Measurements from ENCODE around the gene EFHC1. TPM values are rescaled to one million over a fixed set of nuclear protein-coding genes. Genes with fewer than 3 reads are reported as not detected.

Gene EFHC1
- total RNA-seq, 2 experiments from 2014 or later, result 4.2 to 5.1 TPM

DNA sequence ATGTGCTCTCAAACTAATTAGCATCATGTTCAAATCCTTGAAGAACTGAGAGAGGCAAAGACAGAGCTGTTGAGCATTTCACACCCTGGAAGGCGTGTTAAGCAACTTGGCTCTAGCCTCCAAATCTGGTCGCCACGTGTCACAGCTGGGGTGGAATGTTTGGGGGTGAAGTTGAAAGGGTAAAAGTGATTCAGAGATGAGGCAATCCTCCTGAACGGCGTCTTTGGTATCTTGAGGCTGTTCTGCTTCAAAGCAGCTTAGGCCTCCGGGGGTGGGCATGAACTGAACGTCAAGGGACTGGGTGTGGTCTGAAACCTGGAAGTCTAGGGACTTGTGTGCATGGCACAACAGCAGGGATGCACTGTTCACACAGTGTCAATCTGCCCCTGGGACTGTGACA is 94.4 kb downstream of the EFHC1 start:
- Mint-ChIP-seq H3K4me1 (peaks cover 12% of the 10 kb centered on the region), H3K36me3 (no peaks in the 10 kb centered on the region), H3K27me3 (no peaks in the 10 kb centered on the region), H3K27ac (no peak overlapping the region), H3K9me3 (no peaks in the 10 kb centered on the region), H3K4me3 (no peak overlapping the region)
- POLR2A ChIA-PET, result no interaction called here
- no peak for DNase-seq
- ATAC-seq (ENCODE audit: low read depth), result no peak

DNA sequence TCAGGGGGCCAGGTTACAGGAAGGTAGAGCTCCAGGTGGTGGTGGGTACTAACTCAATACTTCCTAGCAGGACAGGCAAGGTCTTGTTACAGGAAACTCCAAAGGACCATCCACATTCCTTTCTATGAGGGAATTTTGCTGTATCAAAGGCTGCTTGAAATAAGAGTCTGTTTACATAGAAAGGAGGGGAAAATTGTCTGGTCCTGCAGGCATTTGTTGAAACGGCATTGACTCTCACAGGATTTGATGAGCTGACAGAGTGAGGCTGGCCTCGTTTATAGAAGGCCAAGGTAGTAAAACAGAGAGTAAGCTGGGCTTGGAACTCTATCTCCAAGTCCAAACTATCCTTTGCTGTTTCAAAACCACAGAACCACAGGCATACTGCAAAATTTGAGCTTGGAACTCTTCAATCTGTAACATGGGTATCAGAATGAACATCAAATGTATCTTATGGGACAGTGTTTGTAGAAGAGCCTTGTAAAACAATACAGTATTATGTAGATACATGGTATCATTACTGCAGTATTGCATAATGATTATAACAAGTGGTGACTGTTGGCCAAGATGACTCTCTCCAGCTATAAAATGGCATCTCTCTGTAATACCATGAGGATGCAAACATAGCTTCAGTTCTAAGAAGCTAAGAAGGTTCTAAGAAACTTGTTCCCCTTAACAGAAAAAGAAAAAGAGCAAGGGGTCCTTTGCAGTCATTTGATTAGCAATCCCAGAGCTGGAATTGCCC is 95.2 kb downstream of the EFHC1 start:
- no peak for ATAC-seq (ENCODE audit: low read depth)
- H3K4me3 Mint-ChIP-seq, result no peak overlapping the region
- no peak for DNase-seq
- no peak overlapping the region for H3K27ac Mint-ChIP-seq
- H3K4me1 Mint-ChIP-seq, result peaks cover 12% of the 10 kb centered on the region
- H3K36me3 Mint-ChIP-seq, result no peaks in the 10 kb centered on the region
- H3K27me3 Mint-ChIP-seq, result no peaks in the 10 kb centered on the region
- H3K9me3 Mint-ChIP-seq, result no peaks in the 10 kb centered on the region
- POLR2A ChIA-PET, result no interaction called here

DNA sequence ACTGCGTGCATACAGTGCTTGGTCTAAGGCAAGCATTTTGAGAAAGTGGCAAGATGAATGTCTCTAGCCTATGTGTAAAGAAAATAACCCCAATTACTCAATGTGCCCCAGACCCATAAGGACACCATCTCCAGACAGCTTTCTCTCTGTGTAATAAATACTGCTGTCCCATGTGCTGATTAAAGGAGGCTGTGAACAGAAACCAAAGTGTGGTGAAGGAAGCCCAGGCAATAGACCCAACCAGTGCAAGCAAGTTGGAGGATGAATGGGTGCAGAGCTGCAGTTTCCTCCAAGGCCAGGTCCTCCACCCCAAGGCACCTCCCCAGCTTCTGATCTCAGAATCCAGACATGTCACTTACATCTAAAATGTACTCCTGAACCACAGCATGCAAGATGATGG is 96.1 kb downstream of the EFHC1 start:
- POLR2A ChIA-PET, result no interaction called here
- no peaks in the 10 kb centered on the region for H3K36me3 Mint-ChIP-seq
- DNase-seq, result no peak
- H3K4me3 Mint-ChIP-seq, result no peak overlapping the region
- H3K27ac Mint-ChIP-seq, result no peak overlapping the region
- H3K27me3 Mint-ChIP-seq, result no peaks in the 10 kb centered on the region
- peaks cover 12% of the 10 kb centered on the region for H3K4me1 Mint-ChIP-seq
- ATAC-seq (ENCODE audit: low read depth), result peak; percentile 22
- H3K9me3 Mint-ChIP-seq, result no peaks in the 10 kb centered on the region

DNA sequence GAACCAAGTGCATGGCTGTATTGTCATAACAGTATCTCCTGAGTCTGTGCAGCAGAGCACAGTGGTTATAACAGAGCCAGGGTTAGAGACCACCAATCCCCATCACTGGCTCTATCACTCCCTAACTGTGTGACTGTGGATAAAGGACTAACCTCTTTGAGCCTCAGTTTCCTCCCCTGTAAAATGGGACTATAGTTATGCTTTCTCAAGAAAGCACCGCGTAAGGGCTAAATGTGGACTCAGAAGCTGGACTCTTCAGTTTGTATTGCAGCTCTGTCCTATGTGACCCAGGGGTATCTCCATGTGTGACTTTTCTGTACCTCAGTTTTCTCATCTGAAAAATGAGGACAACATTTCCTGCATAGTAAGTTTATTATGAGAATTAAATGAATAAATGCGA is 96.8 kb downstream of the EFHC1 start:
- no peak for ATAC-seq (ENCODE audit: low read depth)
- H3K36me3 Mint-ChIP-seq, result no peaks in the 10 kb centered on the region

DNA sequence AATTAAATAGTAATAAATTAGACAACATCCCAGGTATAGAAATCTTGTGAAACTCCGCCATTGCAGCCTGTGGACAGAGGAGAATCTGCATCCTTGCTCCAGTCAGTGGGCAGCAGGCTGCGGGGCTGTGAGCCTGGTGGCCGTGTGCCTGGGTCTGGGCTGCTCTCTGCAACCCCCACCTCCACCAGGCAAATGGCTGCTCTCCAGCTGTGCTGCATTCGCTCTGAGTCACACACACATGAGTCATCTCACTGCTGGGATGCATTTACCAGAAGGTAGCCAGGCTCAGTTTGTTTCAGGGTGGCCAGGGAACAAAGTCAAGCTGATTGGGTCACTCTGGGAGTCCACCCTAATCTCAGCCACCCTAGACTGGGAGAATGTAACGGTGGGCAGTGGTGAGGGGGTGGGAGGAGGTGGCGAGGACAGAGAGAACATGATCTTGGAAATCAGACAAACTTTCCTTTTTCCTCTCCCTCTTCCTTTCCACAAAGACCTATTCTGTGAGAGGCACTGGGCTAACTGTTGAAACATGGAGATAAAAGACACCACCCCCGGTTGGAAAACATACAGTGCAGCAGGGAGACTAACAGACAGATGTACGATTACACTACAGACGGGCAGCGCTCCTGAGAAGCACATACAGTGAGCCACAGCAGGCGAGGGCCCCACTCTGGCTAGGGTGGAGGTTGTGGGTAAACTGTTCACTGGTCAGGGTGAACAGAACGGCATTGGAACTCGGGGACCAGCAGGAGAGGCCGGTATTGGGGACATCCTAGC is 97.5 kb downstream of the EFHC1 start:
- POLR2A ChIA-PET, result no interaction called here
- ATAC-seq (ENCODE audit: low read depth) (no peak), DNase-seq (no peak)
- Mint-ChIP-seq H3K4me1 (peaks cover 12% of the 10 kb centered on the region), H3K36me3 (no peaks in the 10 kb centered on the region), H3K27me3 (no peaks in the 10 kb centered on the region), H3K9me3 (no peaks in the 10 kb centered on the region), H3K4me3 (no peak overlapping the region), H3K27ac (no peak overlapping the region)

More for the DNA sequence above, 96.8 kb downstream of the EFHC1 start:
- Mint-ChIP-seq H3K4me3 (no peak overlapping the region), H3K4me1 (peaks cover 12% of the 10 kb centered on the region), H3K27ac (no peak overlapping the region), H3K9me3 (no peaks in the 10 kb centered on the region), H3K27me3 (no peaks in the 10 kb centered on the region)
- POLR2A ChIA-PET, result no interaction called here
- no peak for DNase-seq

DNA sequence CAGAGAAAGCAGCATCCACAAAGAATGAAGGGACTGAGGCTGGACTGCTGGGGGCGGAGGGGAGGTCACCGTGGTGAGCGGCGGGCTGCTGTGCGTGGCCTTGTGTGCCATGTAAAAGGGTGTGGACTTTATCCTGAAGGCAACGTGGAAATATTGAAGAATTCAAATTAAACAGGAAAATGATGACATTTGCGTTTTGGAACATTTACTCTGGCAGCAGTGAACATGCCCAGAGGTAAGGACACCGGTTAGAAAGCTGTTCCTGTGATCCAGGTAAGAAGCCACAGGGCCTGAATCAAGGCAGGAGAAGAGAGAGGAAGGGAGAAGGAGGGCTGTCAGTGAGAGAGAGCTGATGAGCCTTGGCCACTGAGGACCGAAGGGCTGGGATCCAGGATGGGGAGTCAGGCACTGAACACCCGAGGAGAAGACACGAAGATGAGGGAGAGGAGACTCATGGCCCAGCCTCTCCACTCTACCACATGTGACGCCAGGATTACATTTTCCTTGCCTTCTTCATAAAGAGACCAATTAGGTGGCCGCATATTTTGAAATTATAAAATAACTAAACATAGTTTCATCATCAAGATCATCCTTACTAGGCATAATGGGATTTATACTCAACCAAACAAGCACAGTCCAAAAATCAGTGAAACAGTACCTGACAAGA is 98.3 kb downstream of the EFHC1 start:
- POLR2A ChIA-PET, result no interaction called here
- Mint-ChIP-seq H3K27me3 (no peaks in the 10 kb centered on the region), H3K4me1 (peaks cover 12% of the 10 kb centered on the region), H3K4me3 (no peak overlapping the region), H3K9me3 (no peaks in the 10 kb centered on the region), H3K36me3 (no peaks in the 10 kb centered on the region), H3K27ac (no peak overlapping the region)
- ATAC-seq (ENCODE audit: low read depth), result no peak
- no peak for DNase-seq

DNA sequence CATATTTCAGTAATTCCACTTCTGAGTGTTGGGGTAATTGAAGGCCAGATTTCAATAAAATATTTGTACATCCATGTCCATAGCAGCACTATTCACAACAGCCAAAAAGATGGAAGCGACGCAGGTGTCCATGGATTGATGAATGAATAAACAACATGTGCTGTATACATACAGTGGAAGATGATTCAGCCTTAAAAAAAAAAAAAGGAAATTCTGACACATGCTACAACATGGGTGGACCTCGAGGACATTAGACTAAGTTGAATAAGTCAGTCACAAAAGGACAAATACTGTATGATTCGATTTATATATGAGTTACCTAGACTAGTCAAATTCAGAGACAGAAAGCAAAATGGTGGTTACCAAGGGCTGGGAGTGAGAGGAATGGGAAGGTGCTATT is 99.5 kb downstream of the EFHC1 start:
- no peaks in the 10 kb centered on the region for H3K27me3 Mint-ChIP-seq
- POLR2A ChIA-PET, result no interaction called here
- no peaks in the 10 kb centered on the region for H3K36me3 Mint-ChIP-seq
- no peak for ATAC-seq (ENCODE audit: low read depth)
- H3K4me3 Mint-ChIP-seq, result no peak overlapping the region
- no peak overlapping the region for H3K27ac Mint-ChIP-seq
- H3K9me3 Mint-ChIP-seq, result no peaks in the 10 kb centered on the region
- H3K4me1 Mint-ChIP-seq, result peaks cover 10% of the 10 kb centered on the region
- no peak for DNase-seq

DNA sequence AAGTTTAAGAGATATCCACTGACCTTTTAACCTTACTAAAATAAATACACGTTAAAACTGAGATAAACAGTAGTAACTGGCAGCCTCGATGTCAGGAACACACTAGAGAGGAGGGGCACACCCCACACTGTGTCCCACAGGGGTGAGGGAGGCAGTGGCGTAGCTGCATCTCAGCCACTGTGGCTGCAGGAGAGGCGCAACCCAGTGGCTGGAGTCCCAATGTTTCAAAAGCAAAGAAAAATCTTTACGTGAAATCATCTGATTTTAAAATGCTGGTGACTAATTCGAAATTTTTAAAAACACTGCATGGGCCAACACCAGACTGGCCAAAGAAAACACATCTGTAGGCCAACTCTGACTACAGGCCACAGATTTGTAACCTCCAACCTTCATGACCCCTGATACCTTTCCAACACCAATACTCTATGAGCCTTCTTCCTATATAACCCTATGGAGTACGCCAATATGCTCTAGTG is 102.0 kb downstream of the EFHC1 start:
- no peak overlapping the region for H3K4me3 Mint-ChIP-seq
- H3K4me1 Mint-ChIP-seq, result no peaks in the 10 kb centered on the region
- H3K27ac Mint-ChIP-seq, result no peak overlapping the region
- H3K36me3 Mint-ChIP-seq, result no peaks in the 10 kb centered on the region
- no peak for DNase-seq
- H3K27me3 Mint-ChIP-seq, result no peaks in the 10 kb centered on the region
- ATAC-seq (ENCODE audit: low read depth), result no peak
- no peaks in the 10 kb centered on the region for H3K9me3 Mint-ChIP-seq
- POLR2A ChIA-PET, result no interaction called here

DNA sequence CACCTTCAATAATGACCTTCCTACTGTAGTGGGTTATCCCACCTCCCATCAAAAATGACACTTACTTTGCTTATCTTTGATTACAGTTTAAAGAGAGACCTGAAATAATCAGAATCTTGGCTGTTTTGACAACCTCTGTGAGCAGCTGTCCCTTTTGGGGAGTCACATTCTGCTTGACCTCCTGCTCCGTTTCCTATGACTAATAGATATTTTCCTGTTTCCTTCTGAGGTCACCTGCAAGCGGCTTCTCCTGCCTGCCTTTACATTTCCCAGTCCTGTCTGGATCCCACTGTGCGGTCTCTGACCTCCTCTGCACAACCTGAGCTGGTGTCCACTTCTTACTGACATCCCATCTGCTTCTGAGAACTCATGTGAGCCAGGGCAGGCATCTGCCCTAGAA is 102.5 kb downstream of the EFHC1 start:
- H3K36me3 Mint-ChIP-seq, result no peaks in the 10 kb centered on the region
- H3K27ac Mint-ChIP-seq, result no peak overlapping the region
- H3K4me1 Mint-ChIP-seq, result no peaks in the 10 kb centered on the region
- H3K4me3 Mint-ChIP-seq, result no peak overlapping the region
- POLR2A ChIA-PET, result no interaction called here
- no peak for ATAC-seq (ENCODE audit: low read depth)
- H3K9me3 Mint-ChIP-seq, result no peaks in the 10 kb centered on the region
- no peaks in the 10 kb centered on the region for H3K27me3 Mint-ChIP-seq
- DNase-seq, result no peak

DNA sequence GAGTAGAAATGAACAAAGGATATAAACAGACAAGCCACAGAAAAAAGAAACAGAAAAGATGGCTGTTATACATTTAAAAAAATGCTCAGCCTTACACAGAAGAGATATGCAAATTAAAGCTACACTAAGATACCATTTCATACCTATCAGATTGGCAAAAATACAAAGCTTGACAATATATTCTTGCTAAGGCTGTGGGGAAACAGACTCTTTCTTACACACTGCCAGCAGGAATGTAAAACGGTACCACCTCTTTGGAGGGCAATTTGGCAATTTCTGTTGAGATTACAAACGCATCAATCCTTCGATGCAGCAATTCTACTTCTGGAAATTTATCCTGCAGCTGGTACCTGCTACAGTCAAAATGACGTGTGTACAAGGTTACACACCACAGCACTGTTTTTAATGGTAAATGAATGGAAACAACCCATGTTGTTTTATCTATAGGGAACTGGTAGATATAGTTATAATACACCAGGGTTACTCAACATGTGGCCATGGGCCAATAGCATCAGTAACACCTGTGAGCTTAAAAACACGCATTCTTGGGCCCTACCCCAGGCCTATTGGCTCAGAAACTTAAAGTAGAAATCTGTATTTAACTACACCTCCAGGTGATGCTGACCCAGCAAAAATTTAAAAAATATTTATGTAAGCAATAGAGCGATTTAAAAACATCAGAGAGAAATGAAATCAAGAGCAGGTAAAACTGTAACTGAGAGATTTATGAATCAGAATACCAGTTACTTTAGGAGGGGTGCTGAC is 103.4 kb downstream of the EFHC1 start:
- Mint-ChIP-seq H3K27ac (no peak overlapping the region), H3K27me3 (peaks cover 1% of the 10 kb centered on the region), H3K36me3 (no peaks in the 10 kb centered on the region), H3K4me1 (no peaks in the 10 kb centered on the region), H3K9me3 (no peaks in the 10 kb centered on the region), H3K4me3 (no peak overlapping the region)
- no peak for ATAC-seq (ENCODE audit: low read depth)
- no peak for DNase-seq
- POLR2A ChIA-PET, result no interaction called here

DNA sequence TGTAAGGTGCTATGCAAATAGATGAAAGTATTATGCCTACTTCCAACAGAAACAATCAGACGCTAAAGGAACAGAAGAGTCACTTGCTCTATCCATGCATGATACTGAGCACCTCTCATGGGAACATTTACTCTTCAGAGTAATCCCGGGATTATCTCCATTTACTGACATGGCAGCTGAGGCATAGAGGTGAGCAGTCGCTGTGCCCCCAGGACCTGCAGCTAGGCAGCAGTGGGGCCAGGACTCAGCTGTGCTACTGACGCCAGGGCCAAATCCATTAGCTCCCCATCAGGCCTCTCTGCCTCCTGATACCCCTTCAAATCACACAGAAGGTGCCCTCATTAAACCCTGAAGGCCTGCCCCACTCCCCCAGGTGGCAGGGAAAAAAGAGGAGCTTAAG is 104.8 kb downstream of the EFHC1 start:
- POLR2A ChIA-PET, result no interaction called here
- Mint-ChIP-seq H3K9me3 (no peaks in the 10 kb centered on the region), H3K27ac (no peak overlapping the region), H3K36me3 (no peaks in the 10 kb centered on the region), H3K4me1 (no peaks in the 10 kb centered on the region), H3K4me3 (no peak overlapping the region), H3K27me3 (peaks cover 2% of the 10 kb centered on the region)
- DNase-seq (no peak), ATAC-seq (ENCODE audit: low read depth) (no peak)

DNA sequence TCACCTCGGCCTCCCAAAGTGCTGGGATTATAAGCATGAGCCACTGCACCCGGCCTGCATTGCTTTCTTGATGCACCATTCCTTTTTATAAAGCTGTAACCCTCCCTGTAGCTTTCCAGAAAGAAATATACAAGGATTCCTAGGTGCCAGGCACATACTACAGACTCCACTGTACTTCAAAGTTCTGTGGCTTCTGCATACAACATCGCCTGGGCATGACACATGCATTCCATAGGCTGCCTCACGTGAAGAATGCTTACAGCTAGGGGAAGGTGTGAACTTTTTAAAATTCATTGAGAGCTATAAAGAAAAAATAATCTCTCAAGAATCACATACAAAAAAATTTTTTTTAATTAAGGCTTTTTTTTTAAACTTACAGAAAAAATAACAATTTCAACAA is 106.5 kb downstream of the EFHC1 start:
- Mint-ChIP-seq H3K36me3 (no peaks in the 10 kb centered on the region), H3K4me3 (no peak overlapping the region), H3K9me3 (no peaks in the 10 kb centered on the region), H3K27me3 (peaks cover 4% of the 10 kb centered on the region), H3K27ac (no peak overlapping the region), H3K4me1 (no peaks in the 10 kb centered on the region)
- no peak for DNase-seq
- POLR2A ChIA-PET, result no interaction called here
- ATAC-seq (ENCODE audit: low read depth), result no peak

DNA sequence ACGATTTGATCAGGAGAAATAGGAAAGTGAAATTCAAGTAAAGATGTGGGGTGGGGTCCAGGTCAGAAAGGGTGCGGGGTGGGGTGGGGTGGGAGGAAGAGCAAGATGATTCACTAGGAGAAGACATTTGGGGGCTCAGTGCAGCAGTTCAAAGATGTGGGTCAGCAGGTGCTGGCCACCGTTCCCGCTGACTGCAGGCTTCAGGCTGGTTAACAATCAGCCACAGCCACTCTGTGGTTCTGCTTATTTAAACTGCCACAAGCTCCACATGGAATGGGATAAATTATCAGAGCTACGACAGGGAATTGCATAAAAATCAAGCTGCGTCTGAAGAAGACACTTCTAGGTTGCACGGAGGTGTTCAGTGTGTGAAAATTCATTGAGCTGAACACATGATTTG is 107.3 kb downstream of the EFHC1 start:
- Mint-ChIP-seq H3K4me3 (no peak overlapping the region), H3K4me1 (no peaks in the 10 kb centered on the region), H3K27me3 (peaks cover 10% of the 10 kb centered on the region), H3K9me3 (no peaks in the 10 kb centered on the region), H3K36me3 (no peaks in the 10 kb centered on the region), H3K27ac (no peak overlapping the region)
- DNase-seq (no peak), ATAC-seq (ENCODE audit: low read depth) (no peak)
- POLR2A ChIA-PET, result no interaction called here
